K562 (cell line): ENCODE data around the gene CST3. TPM values are rescaled to one million over a fixed set of nuclear protein-coding genes. Genes with fewer than 3 reads are reported as not detected.

ENCODE experiments used
- ADNP ChIP-seq: fragments of 200-800 bp; sonication (Bioruptor generic); IDR thresholded peaks from 2 replicates; pipeline ENCODE4 v1.6.1; 2016; ENCODE audit warnings: missing genetic modification characterization, missing compliant biosample characterization
- CBFB ChIP-seq: sonication (generic); formaldehyde crosslinking; IDR thresholded peaks from 2 replicates; pipeline ENCODE4 v1.4.0; 2020; ENCODE audit warnings: mild to moderate bottlenecking, missing genetic modification reagents
- DDX20 ChIP-seq: fragments of 450-650 bp; IDR thresholded peaks from 2 replicates; pipeline ENCODE4 v1.6.1; 2016; ENCODE audit warnings: missing genetic modification characterization, low read depth, mild to moderate bottlenecking, missing compliant biosample characterization, moderate library complexity
- HMG20A ChIP-seq: fragments of 450-650 bp; formaldehyde crosslinking; conservative IDR thresholded peaks from 2 replicates; pipeline ENCODE4 v1.4.0; 2020; ENCODE audit warnings: mild to moderate bottlenecking, mixed read lengths
- MAZ ChIP-seq, 2 experiments: fragments of 450-650 bp in 1 of 2; sonication (generic) in 1 of 2; formaldehyde crosslinking; IDR thresholded peaks in 1 of 2; conservative IDR thresholded peaks in 1 of 2; 2 replicates each; pipeline versions ENCODE4 v1.4.0 to v1.5.0; 2020; ENCODE audit warnings: mild to moderate bottlenecking in 1 of 2, missing genetic modification reagents in 1 of 2
- MTA3 ChIP-seq: fragments of 450-650 bp; formaldehyde crosslinking; IDR thresholded peaks from 2 replicates; pipeline ENCODE4 v1.6.1; 2017; ENCODE audit warnings: mild to moderate bottlenecking, borderline replicate concordance
- PRMT5 ChIP-seq: sonication (generic); formaldehyde crosslinking; IDR thresholded peaks from 2 replicates; pipeline ENCODE4 v1.5.0; 2020; ENCODE audit warnings: missing genetic modification reagents
- RBFOX2 ChIP-seq: fragments of 200-400 bp; formaldehyde crosslinking; IDR thresholded peaks from 2 replicates; pipeline ENCODE4 v1.6.1; 2017; ENCODE audit warnings: low read depth, mild to moderate bottlenecking, low read length, moderate library complexity
- SP1 ChIP-seq: sonication (generic); formaldehyde crosslinking; IDR thresholded peaks from 2 replicates; pipeline ENCODE4 v1.8.1; 2022; ENCODE audit warnings: mild to moderate bottlenecking, missing genetic modification reagents
- ZNF584 ChIP-seq: fragments of 200-800 bp; sonication (Bioruptor generic); IDR thresholded peaks from 2 replicates; pipeline ENCODE4 v1.6.1; 2016; ENCODE audit warnings: low read depth, mild to moderate bottlenecking, missing genetic modification characterization, missing compliant biosample characterization
- polyA plus RNA-seq, 8 experiments: library from polyadenylated mRNA; depleted of rRNA in 4 of 8; stranded (reverse) in 5 of 8; unstranded in 3 of 8; fragments of >200 nt; fragmentation: Nextera tagmentation in 2 of 8; fragmentation: Illumina TruSeq in 1 of 8; extraction: Ambion mirVana in 2 of 8; extraction: Trizol in 1 of 8; gene quantifications; 2 replicates each; pipeline versions ENCODE4 v1.2.1 to v1.2.3, GENCODE V29; 2011 to 2014; ENCODE audit warnings: inconsistent platforms in 1 of 8, missing spikeins in 1 of 8
- total RNA-seq, 7 experiments: library from RNA; depleted of rRNA in 6 of 7; stranded (reverse); fragments of >200 nt in 6 of 7; fragmentation: Illumina TruSeq in 2 of 7; extraction: Trizol in 2 of 7; gene quantifications; 2 replicates each; pipeline versions ENCODE4 v1.2.1 to v1.2.3, GENCODE V29; 2011 to 2021; ENCODE audit warnings: low replicate concordance in 1 of 7
- TF ChIP-seq, protein P1 (sequence below): fragments of 250-450 bp; sonication (Bioruptor Pico); IDR thresholded peaks from 2 replicates; pipeline ENCODE4 v1.4.0; 2020
- TF ChIP-seq, protein P2 (sequence below): fragments of 250-450 bp; sonication (Bioruptor Pico); IDR thresholded peaks from 2 replicates; pipeline ENCODE4 v1.4.0; 2020; ENCODE audit warnings: mild to moderate bottlenecking, moderate library complexity
- TF ChIP-seq, protein P3 (sequence below), 2 experiments: fragments of 200-800 bp in 1 of 2; sonication (Bioruptor generic) in 1 of 2; sonication (generic) in 1 of 2; formaldehyde crosslinking in 1 of 2; IDR thresholded peaks in 1 of 2; conservative IDR thresholded peaks in 1 of 2; 2 replicates each; pipeline versions ENCODE4 v1.5.0 to v1.6.1; 2016 to 2020; ENCODE audit warnings: missing compliant biosample characterization in 1 of 2, missing genetic modification characterization in 1 of 2, missing genetic modification reagents in 1 of 2
- TF ChIP-seq, protein P4 (sequence below): fragments of 250-450 bp; sonication (Bioruptor Pico); IDR thresholded peaks from 2 replicates; pipeline ENCODE4 v1.9.0; 2021; ENCODE audit warnings: mild to moderate bottlenecking

CST3 gene
- total and polyA plus RNA-seq, 9 of the 15 experiments (the other 6 are each of a cell fraction or from before 2014, with no cell fraction given) = 8.7 to 113 (median 48.5) TPM

DNA sequence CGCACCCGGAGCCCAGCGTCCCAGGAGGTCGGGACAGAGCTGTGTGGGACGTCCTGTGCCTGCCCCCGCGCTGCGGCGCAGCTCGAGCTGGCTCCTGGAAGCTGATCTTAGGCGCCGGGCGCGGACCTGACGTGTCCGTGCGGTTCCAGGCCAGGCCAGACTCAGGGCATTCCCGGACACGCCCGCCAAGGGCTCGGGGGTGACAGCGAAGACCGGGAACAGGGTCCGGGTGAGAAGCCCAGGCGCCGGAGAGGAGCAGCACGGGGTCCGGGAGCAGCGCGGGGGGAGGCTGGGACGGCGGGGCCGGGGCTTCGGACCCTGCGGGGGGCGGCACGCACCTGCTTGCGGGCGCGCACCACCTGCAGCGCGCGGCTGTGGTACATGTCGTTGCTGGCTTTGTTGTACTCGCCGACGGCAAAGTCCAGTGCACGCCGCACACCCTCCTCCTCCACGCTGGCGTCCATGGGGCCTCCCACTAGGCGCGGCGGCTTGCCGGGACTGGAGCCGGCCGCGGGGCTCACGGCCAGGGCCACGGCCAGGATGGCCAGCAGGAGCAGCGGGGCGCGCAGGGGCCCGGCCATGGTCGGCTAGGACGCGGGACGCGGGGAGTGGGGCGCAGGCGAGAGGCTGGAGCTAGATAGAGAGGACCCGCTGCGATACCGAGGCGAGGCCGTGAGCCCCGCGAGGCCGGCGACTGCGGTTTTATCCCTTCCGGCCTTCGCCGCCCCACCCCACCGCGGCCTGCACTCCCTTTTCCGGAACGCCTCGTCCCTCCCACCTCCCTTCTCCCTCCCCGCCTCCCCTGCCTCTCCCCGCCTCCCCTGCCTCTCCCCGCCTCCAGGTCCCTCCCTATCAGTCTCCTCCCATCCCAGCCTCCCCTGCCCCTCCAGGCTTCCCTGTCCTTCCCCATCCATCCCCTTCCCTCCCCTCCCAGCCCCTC is at the start of gene CST3 (continued):
- TF ChIP-seq, protein P1, sequence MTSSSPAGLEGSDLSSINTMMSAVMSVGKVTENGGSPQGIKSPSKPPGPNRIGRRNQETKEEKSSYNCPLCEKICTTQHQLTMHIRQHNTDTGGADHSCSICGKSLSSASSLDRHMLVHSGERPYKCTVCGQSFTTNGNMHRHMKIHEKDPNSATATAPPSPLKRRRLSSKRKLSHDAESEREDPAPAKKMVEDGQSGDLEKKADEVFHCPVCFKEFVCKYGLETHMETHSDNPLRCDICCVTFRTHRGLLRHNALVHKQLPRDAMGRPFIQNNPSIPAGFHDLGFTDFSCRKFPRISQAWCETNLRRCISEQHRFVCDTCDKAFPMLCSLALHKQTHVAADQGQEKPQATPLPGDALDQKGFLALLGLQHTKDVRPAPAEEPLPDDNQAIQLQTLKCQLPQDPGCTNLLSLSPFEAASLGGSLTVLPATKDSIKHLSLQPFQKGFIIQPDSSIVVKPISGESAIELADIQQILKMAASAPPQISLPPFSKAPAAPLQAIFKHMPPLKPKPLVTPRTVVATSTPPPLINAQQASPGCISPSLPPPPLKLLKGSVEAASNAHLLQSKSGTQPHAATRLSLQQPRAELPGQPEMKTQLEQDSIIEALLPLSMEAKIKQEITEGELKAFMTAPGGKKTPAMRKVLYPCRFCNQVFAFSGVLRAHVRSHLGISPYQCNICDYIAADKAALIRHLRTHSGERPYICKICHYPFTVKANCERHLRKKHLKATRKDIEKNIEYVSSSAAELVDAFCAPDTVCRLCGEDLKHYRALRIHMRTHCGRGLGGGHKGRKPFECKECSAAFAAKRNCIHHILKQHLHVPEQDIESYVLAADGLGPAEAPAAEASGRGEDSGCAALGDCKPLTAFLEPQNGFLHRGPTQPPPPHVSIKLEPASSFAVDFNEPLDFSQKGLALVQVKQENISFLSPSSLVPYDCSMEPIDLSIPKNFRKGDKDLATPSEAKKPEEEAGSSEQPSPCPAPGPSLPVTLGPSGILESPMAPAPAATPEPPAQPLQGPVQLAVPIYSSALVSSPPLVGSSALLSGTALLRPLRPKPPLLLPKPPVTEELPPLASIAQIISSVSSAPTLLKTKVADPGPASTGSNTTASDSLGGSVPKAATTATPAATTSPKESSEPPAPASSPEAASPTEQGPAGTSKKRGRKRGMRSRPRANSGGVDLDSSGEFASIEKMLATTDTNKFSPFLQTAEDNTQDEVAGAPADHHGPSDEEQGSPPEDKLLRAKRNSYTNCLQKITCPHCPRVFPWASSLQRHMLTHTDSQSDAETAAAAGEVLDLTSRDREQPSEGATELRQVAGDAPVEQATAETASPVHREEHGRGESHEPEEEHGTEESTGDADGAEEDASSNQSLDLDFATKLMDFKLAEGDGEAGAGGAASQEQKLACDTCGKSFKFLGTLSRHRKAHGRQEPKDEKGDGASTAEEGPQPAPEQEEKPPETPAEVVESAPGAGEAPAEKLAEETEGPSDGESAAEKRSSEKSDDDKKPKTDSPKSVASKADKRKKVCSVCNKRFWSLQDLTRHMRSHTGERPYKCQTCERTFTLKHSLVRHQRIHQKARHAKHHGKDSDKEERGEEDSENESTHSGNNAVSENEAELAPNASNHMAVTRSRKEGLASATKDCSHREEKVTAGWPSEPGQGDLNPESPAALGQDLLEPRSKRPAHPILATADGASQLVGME (CRISPR knock-in tag) = peak; percentile 63; the same call in 1 of the 2 replicates
- TF ChIP-seq ADNP (tag) = no peak
- TF ChIP-seq, protein P2, sequence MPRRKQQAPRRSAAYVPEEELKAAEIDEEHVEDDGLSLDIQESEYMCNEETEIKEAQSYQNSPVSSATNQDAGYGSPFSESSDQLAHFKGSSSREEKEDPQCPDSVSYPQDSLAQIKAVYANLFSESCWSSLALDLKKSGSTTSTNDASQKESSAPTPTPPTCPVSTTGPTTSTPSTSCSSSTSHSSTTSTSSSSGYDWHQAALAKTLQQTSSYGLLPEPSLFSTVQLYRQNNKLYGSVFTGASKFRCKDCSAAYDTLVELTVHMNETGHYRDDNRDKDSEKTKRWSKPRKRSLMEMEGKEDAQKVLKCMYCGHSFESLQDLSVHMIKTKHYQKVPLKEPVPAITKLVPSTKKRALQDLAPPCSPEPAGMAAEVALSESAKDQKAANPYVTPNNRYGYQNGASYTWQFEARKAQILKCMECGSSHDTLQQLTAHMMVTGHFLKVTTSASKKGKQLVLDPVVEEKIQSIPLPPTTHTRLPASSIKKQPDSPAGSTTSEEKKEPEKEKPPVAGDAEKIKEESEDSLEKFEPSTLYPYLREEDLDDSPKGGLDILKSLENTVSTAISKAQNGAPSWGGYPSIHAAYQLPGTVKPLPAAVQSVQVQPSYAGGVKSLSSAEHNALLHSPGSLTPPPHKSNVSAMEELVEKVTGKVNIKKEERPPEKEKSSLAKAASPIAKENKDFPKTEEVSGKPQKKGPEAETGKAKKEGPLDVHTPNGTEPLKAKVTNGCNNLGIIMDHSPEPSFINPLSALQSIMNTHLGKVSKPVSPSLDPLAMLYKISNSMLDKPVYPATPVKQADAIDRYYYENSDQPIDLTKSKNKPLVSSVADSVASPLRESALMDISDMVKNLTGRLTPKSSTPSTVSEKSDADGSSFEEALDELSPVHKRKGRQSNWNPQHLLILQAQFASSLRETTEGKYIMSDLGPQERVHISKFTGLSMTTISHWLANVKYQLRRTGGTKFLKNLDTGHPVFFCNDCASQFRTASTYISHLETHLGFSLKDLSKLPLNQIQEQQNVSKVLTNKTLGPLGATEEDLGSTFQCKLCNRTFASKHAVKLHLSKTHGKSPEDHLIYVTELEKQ (CRISPR knock-in tag) = no peak
- no peak for TF ChIP-seq ZNF584
- no peak for TF ChIP-seq PRMT5
- TF ChIP-seq MAZ (CRISPR knock-in tag; conservative IDR thresholded peaks at IDR 0.05 in 1 of 2, IDR thresholded peaks at IDR 0.05 in 1 of 2) = peak in 1 of 2 experiments; percentile 67; a peak in 1 of 4 replicates
- TF ChIP-seq MTA3 = peak; percentile 44; the same call in 1 of the 2 replicates
- no peak for TF ChIP-seq SP1
- TF ChIP-seq RBFOX2 = peak; percentile 93
- TF ChIP-seq HMG20A = no peak
- no peak for TF ChIP-seq DDX20 (tag)
- TF ChIP-seq, protein P3, sequence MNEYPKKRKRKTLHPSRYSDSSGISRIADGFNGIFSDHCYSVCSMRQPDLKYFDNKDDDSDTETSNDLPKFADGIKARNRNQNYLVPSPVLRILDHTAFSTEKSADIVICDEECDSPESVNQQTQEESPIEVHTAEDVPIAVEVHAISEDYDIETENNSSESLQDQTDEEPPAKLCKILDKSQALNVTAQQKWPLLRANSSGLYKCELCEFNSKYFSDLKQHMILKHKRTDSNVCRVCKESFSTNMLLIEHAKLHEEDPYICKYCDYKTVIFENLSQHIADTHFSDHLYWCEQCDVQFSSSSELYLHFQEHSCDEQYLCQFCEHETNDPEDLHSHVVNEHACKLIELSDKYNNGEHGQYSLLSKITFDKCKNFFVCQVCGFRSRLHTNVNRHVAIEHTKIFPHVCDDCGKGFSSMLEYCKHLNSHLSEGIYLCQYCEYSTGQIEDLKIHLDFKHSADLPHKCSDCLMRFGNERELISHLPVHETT (CRISPR knock-in tag; conservative IDR thresholded peaks at IDR 0.05 in 1 of 2, IDR thresholded peaks at IDR 0.05 in 1 of 2) = 0 out of 4 replicates have a peak, but pooled peaks of 1 of the 2 experiments have one; percentile 42
- TF ChIP-seq CBFB = no peak
- TF ChIP-seq, protein P4, sequence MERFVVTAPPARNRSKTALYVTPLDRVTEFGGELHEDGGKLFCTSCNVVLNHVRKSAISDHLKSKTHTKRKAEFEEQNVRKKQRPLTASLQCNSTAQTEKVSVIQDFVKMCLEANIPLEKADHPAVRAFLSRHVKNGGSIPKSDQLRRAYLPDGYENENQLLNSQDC (CRISPR knock-in tag) = no peak
